ENCODE measurements around the gene MRPS27. TPM values are rescaled to one million over a fixed set of nuclear protein-coding genes. Genes with fewer than 3 reads are reported as not detected.

Gene MRPS27
- total and polyA plus RNA-seq, 2 of the 4 experiments (the other 2 are of a cell fraction), result 46.9 to 90.5 TPM

DNA sequence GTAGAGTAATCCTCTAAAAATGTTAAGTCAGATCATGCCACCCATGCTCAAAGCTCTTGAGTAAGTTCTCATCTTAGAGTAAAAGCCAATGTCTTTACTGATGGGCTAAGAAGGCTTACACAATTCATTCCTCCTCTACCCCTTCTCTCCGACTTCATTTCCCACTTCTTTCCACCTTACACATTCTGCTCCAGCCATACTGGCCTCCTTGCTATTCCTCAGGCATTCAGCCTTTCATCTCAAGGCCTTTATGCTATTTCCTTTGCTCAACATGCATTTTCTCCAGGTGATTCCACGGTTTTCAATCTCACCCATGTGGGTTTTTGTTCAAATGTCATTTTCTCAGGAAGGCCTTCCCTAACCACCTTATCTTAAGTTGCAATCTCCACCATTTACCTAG, 107.9 kb downstream of the MRPS27 start:
- Histone ChIP-seq H2BK120ac (ENCODE audit: low read depth, low read length) (peak overlapping the region; percentile 63), H3K18ac (ENCODE audit: low read depth, low read length) (no peak overlapping the region; the same call in 1 of the 2 replicates), H4K8ac (ENCODE audit: low read depth in 2 of 2, low read length in 2 of 2) (peak overlapping the region in 1 of 2 experiments; percentile 52; a peak in 1 of 4 replicates), H3K4me2 (ENCODE audit: low read depth, low read length) (no peak overlapping the region), H3K27me3 (ENCODE audit: control insufficient read depth, insufficient read depth, low read length) (no peaks in the 10 kb centered on the region), H4K5ac (ENCODE audit: low read depth, low read length) (peak overlapping the region; percentile 11; the same call in 1 of the 2 replicates), H3K4me1 (ENCODE audit: control insufficient read depth, insufficient read depth, low read length) (peaks cover 19% of the 10 kb centered on the region), H4K91ac (ENCODE audit: insufficient read depth, low read depth, low read length) (peak overlapping the region; percentile 20; the same call in 1 of the 2 replicates), H3K4ac (ENCODE audit: low read depth, low read length) (peak overlapping the region; percentile 58; the same call in 1 of the 2 replicates), H3K79me1 (ENCODE audit: low read depth in 1 of 2, low read length in 2 of 2) (peaks cover 0 to 28% of the 10 kb centered on the region in 2 experiments; a peak in 2 of 4 replicates), H3K14ac (replicated peaks; ENCODE audit: low read depth, low read length) (peak overlapping the region; percentile 49; the same call in 1 of the 2 replicates), H3K23ac (ENCODE audit: low read depth, low read length) (peak overlapping the region; percentile 50; the same call in 1 of the 2 replicates), H2AK9ac (replicated peaks; ENCODE audit: low read depth, low read length, poor library complexity) (no peak overlapping the region), H3K9me3 (ENCODE audit: control insufficient read depth, insufficient read depth, low read length) (no peaks in the 10 kb centered on the region), H4K20me1 (ENCODE audit: insufficient read depth, low read length) (no peaks in the 10 kb centered on the region), H2AFZ (replicated peaks; ENCODE audit: low read length, poor library complexity) (no peak overlapping the region), H2BK5ac (ENCODE audit: low read depth, low read length, poor library complexity, severe bottlenecking) (peak overlapping the region; percentile 57), H2BK15ac (ENCODE audit: low read depth, low read length) (no peak overlapping the region), H2AK5ac (ENCODE audit: low read depth, low read length) (no peak overlapping the region; the same call in 1 of the 2 replicates), H3K27ac (ENCODE audit: insufficient read depth, low read length) (no peak overlapping the region), H3K56ac (ENCODE audit: extremely low read depth, insufficient read depth, low read length) (no peak overlapping the region), H3K4me3 (ENCODE audit: insufficient read depth, low read depth, low read length) (no peak overlapping the region), H3K9me1 (ENCODE audit: insufficient read depth, low read length) (peaks cover 10% of the 10 kb centered on the region; the same call in 1 of the 2 replicates), H2BK20ac (ENCODE audit: low read depth, low read length) (peak overlapping the region; percentile 71; the same call in 1 of the 2 replicates), H3K36me3 (ENCODE audit: control insufficient read depth, insufficient read depth, low read length) (peaks cover 2% of the 10 kb centered on the region), H3K9ac (ENCODE audit: low read depth, low read length) (no peak overlapping the region)
- BruUV-seq (replicated peaks), result no TSS peak
- WGBS, 2 experiments (ENCODE audit: extremely low coverage in 2 of 2, insufficient read length in 1 of 2), result 100% methylated on average over 1 of the region's 2 CpGs; no CpG with 5 or more reads in 1 of the 2 experiments
- no peak for DNase-seq
- no peak for TF ChIP-seq USF2 (IDR thresholded peaks at IDR 0.05; ENCODE audit: low read depth, low read length)
- no peak for TF ChIP-seq POLR2A (IDR thresholded peaks at IDR 0.05; ENCODE audit: low read depth, low read length)
- TF ChIP-seq CEBPB (IDR thresholded peaks at IDR 0.05; ENCODE audit: low read depth, low read length), result no peak
- no peak for TF ChIP-seq RFX5 (IDR thresholded peaks at IDR 0.05; ENCODE audit: low read depth, low read length)
- TF ChIP-seq RAD21 (IDR thresholded peaks at IDR 0.05; ENCODE audit: low read length), result no peak
- no peak for TF ChIP-seq MAZ (IDR thresholded peaks at IDR 0.05; ENCODE audit: borderline replicate concordance, low read depth, low read length)
- TF ChIP-seq NFE2L2 (IDR thresholded peaks at IDR 0.05; ENCODE audit: low read depth, low read length), result no peak
- TF ChIP-seq MXI1 (IDR thresholded peaks at IDR 0.05; ENCODE audit: borderline replicate concordance, low read depth, low read length), result no peak
- no peak for TF ChIP-seq ELK1 (IDR thresholded peaks at IDR 0.05; ENCODE audit: borderline replicate concordance, low read depth, low read length)
- TF ChIP-seq, protein P1, sequence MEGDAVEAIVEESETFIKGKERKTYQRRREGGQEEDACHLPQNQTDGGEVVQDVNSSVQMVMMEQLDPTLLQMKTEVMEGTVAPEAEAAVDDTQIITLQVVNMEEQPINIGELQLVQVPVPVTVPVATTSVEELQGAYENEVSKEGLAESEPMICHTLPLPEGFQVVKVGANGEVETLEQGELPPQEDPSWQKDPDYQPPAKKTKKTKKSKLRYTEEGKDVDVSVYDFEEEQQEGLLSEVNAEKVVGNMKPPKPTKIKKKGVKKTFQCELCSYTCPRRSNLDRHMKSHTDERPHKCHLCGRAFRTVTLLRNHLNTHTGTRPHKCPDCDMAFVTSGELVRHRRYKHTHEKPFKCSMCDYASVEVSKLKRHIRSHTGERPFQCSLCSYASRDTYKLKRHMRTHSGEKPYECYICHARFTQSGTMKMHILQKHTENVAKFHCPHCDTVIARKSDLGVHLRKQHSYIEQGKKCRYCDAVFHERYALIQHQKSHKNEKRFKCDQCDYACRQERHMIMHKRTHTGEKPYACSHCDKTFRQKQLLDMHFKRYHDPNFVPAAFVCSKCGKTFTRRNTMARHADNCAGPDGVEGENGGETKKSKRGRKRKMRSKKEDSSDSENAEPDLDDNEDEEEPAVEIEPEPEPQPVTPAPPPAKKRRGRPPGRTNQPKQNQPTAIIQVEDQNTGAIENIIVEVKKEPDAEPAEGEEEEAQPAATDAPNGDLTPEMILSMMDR (conservative IDR thresholded peaks at IDR 0.05; ENCODE audit: low read depth, low read length), result no peak
- no peak for TF ChIP-seq BHLHE40 (IDR thresholded peaks at IDR 0.05; ENCODE audit: low read depth, low read length)
- ChIA-PET POLR2A (ENCODE audit: unreplicated experiment) (no interaction called here), CTCF (no interaction called here)
- intact Hi-C loops (cut with micrococcal nuclease), result no loop called here
- dilution Hi-C loops (cut with HindIII; ENCODE audit: low sequenced_read_pairs, unreplicated experiment), result no loop called here
- ATAC-seq (ENCODE audit: low read depth), result no peak
- in situ Hi-C loops (cut with MboI; ENCODE audit: low sequenced_read_pairs), result no loop called here
